Tibial artery (tissue), 4 donors: ENCODE measurements around the gene MAPK6.
"Not testable (repeated sequence)": the region's sequence is repeated elsewhere in the genome, so short reads cannot be mapped to it uniquely, and the experiment has no call there.

Experiments
- DNase-seq, 2 donors: peaks; one replicate each; pipeline ENCODE4 v3.0.0-alpha.2; 2019
- H3K27ac ChIP-seq, 2 donors: fragments of 200-600 bp; sonication (generic) in 1 of 2; 1 replicate in 1 of 2; 2 replicates in 1 of 2; pipeline ENCODE4 v1.5.1; 2018 to 2019; ENCODE audit warnings: mild to moderate bottlenecking in 1 of 2
- H3K27me3 ChIP-seq, 2 donors: fragments of 200-600 bp; sonication (generic) in 1 of 2; one replicate each; pipeline versions ENCODE4 v1.5.1 to v1.6.0; 2016 to 2019
- H3K36me3 ChIP-seq, 3 donors: fragments of 200-600 bp; sonication (generic) in 2 of 3; one replicate each; pipeline ENCODE4 v1.5.1; 2016 to 2019; ENCODE audit warnings: mild to moderate bottlenecking in 2 of 3
- H3K4me1 ChIP-seq, 4 donors: fragments of 200-600 bp; sonication (generic) in 2 of 4; 1 replicate in 3 of 4; 2 replicates in 1 of 4; pipeline ENCODE4 v1.5.1; 2016 to 2019
- H3K4me3 ChIP-seq, 2 donors: fragments of 200-600 bp; sonication (generic) in 1 of 2; 1 replicate in 1 of 2; 2 replicates in 1 of 2; pipeline ENCODE4 v1.5.1; 2018 to 2019; ENCODE audit warnings: mild to moderate bottlenecking in 2 of 2
- H3K9me3 ChIP-seq, 3 donors: fragments of 200-600 bp; sonication (generic) in 1 of 3; one replicate each; pipeline ENCODE4 v1.5.1; 2016 to 2019
- intact Hi-C: fragments of 100-400 bp; cut with DNase I; formaldehyde crosslinking; loops from one replicate; pipeline ENCODE4 v1.15.0; 2023; ENCODE audit warnings: low total_unique reads
- TF ChIP-seq, protein P1 (sequence below), 2 experiments: fragments of 200-600 bp in 1 of 2; fragments of 450-650 bp in 1 of 2; IDR thresholded peaks; one replicate each; pipeline ENCODE4 v1.5.1; 2017 to 2019; ENCODE audit warnings: antibody characterized with exemption in 2 of 2, mild to moderate bottlenecking in 1 of 2, moderate library complexity in 1 of 2

The MAPK6 gene

DNA sequence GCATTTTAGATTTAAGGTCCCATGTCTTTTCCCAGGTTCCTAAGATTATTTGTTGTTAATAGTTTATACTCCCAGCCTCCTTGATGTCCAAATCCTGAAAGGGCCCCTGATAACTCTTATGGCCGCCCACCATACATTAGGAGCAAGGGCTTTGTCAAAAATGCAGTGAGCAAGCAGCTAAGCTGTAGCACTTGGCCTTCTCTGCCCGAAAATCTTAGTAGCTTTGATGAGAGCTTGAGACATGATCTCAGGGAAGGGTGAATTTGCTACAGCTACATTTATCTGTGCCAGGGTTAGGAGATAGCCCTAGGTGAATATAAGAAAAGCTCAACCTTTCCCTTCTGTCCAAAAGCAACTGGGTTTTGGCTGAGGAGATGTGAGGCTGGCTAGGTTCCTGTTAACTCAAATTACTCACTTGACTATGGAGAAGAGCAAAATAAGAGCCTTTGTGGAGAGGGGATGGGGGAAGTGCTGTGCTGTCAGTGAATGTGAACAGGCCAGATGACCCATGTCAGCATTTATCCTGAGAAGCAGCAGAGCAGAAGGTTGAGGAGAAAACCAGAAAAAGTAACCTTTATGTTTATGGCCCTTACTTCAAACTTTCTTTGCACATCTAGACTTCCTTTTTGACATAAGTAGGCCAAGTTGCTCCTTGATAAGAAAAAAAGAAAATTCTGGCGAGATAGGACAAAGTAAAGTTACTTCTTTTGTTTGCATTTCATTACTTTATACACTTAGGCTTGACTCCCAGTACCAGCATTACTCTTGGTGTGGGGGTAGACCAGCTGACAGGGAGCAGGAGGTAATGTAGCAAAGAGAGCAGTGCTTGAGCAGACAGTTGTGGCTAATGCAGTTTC, 21.1 kb downstream of the MAPK6 start:
- no peak overlapping the region for H3K4me3 ChIP-seq
- no peak for DNase-seq

DNA sequence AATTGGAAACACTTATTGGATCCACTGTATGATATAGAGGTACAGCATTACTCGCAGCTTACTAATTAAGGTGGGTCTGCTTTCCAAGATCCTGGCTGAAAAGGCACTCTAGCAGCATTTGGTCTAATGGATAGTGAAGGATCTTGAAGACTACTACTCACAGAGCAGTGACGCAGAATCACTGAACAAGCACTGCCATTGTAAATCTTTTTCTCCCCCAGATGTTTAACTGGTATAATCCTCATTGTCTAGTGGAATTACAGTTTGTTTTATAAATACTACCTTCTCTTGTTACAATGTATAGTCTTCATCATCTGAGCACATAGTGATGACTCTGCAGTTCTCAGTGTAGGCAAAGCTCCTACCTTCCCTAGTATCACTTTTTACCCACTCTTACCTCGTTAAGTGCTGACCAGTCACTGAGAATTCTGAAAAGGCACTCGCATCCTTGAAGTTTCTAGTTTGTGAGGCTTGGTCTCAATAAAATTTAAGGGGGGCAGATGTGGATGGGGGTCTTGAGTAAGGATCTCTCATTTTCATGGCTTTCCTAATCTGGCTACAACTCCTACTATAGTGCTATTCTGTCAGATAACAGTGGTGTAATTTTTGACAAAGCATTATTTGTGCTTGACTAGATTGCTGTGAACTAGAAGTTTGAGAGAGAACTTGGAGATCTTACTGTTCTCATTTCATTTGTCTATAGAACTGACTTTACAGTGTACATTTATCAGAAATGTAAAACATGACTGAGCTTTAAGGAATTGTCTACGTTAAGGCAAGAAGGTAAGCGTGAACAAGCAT, 23.2 kb downstream of the MAPK6 start:
- peaks cover 0 to 23% (median 11%) of the 10 kb centered on the region in 4 donors for H3K4me1 ChIP-seq

More for the DNA sequence above, 21.1 kb downstream of the MAPK6 start:
- intact Hi-C loops: no loop called here
- no peaks in the 10 kb centered on the region for H3K27me3 ChIP-seq
- H3K36me3 ChIP-seq: no peaks in the 10 kb centered on the region
- TF ChIP-seq, protein P1, sequence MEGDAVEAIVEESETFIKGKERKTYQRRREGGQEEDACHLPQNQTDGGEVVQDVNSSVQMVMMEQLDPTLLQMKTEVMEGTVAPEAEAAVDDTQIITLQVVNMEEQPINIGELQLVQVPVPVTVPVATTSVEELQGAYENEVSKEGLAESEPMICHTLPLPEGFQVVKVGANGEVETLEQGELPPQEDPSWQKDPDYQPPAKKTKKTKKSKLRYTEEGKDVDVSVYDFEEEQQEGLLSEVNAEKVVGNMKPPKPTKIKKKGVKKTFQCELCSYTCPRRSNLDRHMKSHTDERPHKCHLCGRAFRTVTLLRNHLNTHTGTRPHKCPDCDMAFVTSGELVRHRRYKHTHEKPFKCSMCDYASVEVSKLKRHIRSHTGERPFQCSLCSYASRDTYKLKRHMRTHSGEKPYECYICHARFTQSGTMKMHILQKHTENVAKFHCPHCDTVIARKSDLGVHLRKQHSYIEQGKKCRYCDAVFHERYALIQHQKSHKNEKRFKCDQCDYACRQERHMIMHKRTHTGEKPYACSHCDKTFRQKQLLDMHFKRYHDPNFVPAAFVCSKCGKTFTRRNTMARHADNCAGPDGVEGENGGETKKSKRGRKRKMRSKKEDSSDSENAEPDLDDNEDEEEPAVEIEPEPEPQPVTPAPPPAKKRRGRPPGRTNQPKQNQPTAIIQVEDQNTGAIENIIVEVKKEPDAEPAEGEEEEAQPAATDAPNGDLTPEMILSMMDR (IDR thresholded peaks at IDR 0.05): no peak
- H3K9me3 ChIP-seq: no peaks in the 10 kb centered on the region
- H3K4me1 ChIP-seq: peaks cover 0 to 23% (median 11%) of the 10 kb centered on the region in 4 donors
- no peak overlapping the region for H3K27ac ChIP-seq

DNA sequence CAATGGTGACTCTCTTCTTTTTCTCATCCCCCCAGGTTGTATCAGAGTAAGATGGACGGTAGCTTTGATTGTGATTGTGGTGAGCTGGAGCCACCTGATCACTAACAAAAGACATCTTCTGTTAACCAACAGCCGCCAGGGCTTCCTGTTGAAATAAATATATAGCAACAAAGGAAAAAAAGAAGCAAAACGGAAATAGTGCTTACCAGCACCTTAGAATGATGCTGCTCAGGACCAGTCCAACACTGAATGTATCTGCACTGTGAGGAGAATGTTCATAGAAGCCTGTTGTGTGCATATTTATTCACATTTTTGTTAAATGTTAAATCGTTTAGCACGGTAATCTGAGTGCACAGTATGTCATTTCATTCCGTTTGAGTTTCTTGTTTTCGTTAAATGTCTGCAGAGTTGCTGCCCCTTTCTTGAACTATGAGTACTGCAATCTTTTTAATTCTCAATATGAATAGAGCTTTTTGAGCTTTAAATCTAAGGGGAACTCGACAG, 26.8 kb downstream of the MAPK6 start:
- DNase-seq, intact Hi-C loops, H3K4me1 ChIP-seq, H3K27me3 ChIP-seq, H3K9me3 ChIP-seq, H3K27ac ChIP-seq, H3K4me3 ChIP-seq: not testable (repeated sequence)
- peaks cover 17 to 24% (median 18%) of the 10 kb centered on the region in 3 donors for H3K36me3 ChIP-seq

More for the DNA sequence above, 23.2 kb downstream of the MAPK6 start:
- TF ChIP-seq, protein P1 (IDR thresholded peaks at IDR 0.05): no peak
- peaks cover 0 to 8% (median 0%) of the 10 kb centered on the region in 3 donors for H3K36me3 ChIP-seq
- DNase-seq: no peak
- H3K27me3 ChIP-seq: no peaks in the 10 kb centered on the region
- H3K27ac ChIP-seq: no peak overlapping the region
- intact Hi-C loops: no loop called here
- no peaks in the 10 kb centered on the region for H3K9me3 ChIP-seq
- H3K4me3 ChIP-seq: no peak overlapping the region

DNA sequence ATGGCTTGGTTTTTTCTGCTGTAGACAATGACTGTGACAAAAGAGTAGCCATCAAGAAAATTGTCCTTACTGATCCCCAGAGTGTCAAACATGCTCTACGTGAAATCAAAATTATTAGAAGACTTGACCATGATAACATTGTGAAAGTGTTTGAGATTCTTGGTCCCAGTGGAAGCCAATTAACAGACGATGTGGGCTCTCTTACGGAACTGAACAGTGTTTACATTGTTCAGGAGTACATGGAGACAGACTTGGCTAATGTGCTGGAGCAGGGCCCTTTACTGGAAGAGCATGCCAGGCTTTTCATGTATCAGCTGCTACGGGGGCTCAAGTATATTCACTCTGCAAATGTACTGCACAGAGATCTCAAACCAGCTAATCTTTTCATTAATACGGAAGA, 27.5 kb downstream of the MAPK6 start:
- H3K27ac ChIP-seq, H3K4me3 ChIP-seq, H3K4me1 ChIP-seq, DNase-seq, H3K27me3 ChIP-seq, intact Hi-C loops, H3K9me3 ChIP-seq: not testable (repeated sequence)
- H3K36me3 ChIP-seq: peaks cover 20 to 31% (median 25%) of the 10 kb centered on the region in 3 donors

DNA sequence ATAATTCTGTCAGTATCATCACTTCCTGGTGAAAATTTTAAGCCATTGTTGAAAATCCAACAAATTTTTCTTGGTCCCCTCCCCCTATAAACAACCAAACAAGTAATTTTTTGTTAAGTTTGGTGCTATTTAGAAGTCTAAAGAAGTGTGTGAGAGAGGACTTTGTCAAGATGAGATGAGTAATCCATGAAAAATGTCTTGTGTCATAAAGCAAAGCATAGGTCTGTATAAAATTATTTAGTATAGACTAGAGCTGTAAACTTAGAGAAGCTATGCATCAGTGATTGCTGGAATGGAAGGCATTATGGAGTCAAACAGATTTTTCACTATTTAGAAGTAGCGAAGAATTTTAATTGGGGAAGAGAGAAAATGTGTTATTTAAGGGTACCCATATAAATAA, 31.4 kb downstream of the MAPK6 start:
- intact Hi-C loops: no loop called here
- Histone ChIP-seq H3K9me3 (no peaks in the 10 kb centered on the region), H3K4me3 (no peak overlapping the region), H3K36me3 (peaks cover 33 to 58% (median 40%) of the 10 kb centered on the region in 3 donors), H3K27ac (no peak overlapping the region), H3K27me3 (no peaks in the 10 kb centered on the region), H3K4me1 (no peaks in the 10 kb centered on the region)
- no peak for DNase-seq
- TF ChIP-seq, protein P1 (IDR thresholded peaks at IDR 0.05): no peak

DNA sequence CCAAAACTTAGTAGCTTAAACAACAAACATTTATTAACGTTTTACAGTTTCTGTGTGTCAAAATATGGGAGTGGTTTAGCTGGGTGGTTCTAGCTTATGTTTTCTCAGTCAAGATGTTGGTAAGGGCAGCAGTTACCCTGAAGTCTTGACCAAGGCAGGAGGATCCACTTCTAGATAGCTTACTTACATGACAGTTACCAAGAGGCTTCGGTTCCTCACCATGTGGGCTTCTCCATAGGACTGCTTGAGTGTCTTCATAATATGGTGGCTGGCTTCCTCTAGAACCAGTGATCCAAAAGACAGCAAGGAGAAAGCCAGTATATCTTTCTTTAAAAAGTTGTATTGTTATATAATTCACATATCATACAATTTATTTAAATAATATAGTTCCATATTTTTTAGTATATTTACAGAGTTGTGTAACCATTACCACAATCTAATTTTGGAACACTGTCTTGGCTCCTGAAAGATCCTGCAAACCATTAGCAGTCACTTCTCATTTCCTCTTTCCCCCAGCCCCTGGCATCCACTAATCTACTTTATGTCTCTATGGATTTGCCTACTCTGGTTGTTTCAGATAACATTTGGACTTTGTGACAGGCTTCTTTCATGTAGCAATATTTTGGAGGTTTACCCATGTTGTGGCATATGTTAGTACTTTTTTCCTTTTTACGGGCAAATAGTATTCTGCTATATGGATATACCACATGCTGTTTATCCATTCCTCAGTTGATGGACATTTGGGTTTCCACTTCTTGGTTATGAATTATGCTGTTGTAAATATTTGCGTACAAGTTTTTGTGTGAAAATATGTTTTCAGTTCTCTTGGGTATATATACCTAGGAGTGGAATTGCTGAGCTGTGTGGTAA, 33.3 kb downstream of the MAPK6 start:
- no peak overlapping the region for H3K27ac ChIP-seq
- H3K4me1 ChIP-seq: no peaks in the 10 kb centered on the region
- no peak for DNase-seq
- peaks cover 40 to 50% (median 41%) of the 10 kb centered on the region in 3 donors for H3K36me3 ChIP-seq
- TF ChIP-seq, protein P1 (IDR thresholded peaks at IDR 0.05): no peak
- intact Hi-C loops: no loop called here
- no peaks in the 10 kb centered on the region for H3K27me3 ChIP-seq
- no peak overlapping the region for H3K4me3 ChIP-seq
- H3K9me3 ChIP-seq: no peaks in the 10 kb centered on the region
